GM21576 (cell line): ENCODE data around the gene TUBGCP5.

Experiments used
- ATAC-seq: cut with Tn5 transposase; IDR thresholded peaks from one replicate; pipeline ENCODE4 v1.9.1; 2021; ENCODE audit warnings: mild to moderate bottlenecking, moderate library complexity; ENCODE audit not compliant: unreplicated experiment

Gene TUBGCP5

DNA sequence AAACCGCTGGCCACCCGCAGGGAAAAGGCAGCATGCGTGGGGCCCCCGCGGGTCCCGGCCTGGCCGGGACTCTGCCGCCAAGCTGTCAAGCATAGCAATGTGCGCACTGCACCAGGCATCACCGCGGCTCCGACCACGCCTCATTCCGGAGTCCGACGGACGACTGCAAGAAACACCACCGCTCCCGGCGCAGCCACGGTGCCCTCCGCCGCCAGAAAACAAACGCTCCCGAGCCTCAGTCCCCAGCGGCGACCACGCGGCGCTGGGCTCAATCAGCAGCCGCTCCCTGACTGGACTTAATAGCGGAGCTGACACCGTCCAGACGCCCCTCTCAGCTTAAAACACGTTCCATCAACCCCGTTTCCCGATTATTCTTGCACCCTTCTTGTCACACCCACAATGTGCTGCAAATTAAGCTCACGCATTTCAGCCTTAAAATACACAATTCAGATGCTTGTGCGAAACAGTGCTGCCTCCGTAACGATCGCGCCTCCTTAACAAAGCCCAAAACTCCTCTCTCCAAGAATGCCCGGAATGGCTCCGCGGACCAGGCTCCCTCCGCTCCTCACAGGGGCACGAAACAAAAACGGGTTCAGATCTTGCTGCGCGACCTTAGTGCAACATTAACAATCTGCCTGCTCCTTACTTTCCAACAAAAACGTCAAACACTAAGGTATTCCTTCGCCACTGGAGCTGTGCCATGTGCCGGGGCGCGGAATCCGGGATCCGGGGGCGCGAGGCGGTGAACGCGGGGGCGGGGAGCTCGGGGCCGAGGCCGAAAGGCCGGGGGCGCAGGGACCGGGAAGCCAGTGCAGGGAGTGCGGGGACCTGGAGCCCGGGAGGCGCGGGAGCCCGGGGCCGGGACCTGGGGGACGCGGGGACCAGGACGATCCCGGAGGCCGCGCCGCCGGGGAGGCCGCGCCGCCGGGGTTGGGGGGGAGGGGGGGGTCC is 59.9 kb downstream of the TUBGCP5 start:
- peak; percentile 59 for ATAC-seq

DNA sequence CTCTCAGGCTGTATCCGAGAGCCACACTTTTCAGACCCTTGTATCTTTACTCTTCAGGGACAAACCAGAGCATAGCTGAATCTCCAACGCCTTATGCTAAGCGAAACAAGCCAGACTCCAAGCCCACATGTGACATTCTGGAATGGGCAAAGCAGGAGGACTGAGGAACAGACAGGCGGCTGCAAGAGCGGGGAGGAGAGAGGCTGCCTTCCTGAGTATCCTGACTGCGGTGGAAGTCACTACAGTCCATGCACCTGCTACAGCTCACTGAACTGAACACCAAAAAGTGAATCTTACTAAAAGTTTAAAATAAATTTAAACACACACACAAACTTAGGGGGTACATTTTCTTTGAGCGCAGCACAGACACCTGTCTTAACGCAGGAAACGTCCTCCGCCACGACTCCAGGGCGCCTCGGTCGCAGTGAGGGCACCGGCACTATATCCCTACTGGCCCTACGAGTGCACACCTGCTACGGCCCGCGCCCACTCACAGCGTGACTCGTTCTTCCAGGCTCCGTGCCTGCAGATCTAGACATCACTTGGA is 60.6 kb downstream of the TUBGCP5 start:
- ATAC-seq: peak; percentile 44

DNA sequence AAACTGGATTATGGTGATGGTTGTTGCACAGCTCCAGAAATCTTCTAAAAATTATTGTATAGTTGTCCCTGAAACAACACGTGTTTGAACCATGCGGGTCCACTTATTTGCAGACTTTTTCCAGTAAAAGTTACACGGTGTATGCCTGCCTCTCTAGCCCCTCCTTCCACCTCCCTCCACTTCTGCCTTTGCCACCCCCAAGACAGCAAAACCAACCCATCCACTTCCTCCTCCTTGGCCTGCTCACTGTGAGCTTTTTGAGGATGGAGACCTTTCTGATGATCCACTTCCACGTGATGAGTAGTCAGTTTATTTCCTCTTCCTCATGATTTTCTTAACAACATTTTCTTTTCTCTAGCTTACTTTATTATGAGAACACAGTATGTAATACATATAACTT is 64.6 kb downstream of the TUBGCP5 start:
- no peak for ATAC-seq

DNA sequence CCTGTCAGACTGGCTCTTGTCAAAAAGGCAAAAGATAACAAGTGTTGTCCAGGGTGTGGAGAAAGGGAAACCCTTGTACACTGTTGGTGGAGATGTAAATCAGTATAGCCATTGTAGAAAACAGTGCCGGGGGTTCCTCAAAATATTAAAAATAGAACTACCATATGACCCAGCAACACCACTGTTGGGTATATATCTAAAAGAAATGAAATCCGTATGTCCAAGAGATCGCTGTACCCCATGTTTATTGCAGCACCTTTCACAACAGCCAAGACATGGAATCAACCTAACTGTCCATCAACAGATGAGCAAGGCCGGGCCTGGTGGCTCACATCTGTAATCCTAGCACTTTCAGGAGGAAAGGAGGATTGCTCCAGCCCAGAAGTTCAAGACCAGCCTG is 65.4 kb downstream of the TUBGCP5 start:
- ATAC-seq: no peak

DNA sequence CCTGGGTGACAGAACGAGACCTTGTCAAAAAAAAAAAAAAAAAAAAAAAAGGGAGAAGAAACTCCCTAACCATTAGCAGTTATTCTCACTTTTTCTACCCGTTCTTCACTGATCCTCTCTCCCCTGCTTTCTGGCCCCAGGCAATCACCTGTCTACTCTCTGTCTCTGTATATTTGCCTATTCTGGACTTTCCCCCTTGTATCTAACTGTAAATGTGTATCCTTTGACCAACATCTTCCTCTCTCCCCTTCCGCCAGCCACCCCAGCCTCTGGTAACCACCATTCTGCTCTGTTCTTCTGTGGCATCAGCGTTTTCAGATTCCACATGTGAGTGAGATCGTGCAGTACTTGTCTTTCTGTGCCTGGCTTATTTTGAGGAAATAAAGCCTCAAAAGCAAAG is 66.1 kb downstream of the TUBGCP5 start:
- peak; percentile 69 for ATAC-seq

DNA sequence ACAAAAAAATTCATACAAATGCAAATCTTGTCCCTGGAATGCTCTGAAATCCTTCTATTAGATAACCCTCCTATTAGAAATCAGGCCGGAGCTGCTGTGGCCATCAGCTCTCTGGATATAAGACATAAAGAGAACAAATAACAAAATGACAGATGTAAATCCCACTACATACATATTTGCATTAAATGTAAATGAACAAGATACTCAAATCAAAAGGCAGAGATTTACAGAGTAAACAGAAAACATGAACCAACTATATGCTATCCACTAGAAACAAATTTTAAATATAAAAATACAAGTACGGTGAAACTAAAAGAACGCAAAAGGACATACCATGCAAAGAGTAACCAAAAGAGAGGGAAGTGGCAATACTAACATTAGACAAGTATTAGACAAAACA is 69.9 kb downstream of the TUBGCP5 start:
- no peak for ATAC-seq

DNA sequence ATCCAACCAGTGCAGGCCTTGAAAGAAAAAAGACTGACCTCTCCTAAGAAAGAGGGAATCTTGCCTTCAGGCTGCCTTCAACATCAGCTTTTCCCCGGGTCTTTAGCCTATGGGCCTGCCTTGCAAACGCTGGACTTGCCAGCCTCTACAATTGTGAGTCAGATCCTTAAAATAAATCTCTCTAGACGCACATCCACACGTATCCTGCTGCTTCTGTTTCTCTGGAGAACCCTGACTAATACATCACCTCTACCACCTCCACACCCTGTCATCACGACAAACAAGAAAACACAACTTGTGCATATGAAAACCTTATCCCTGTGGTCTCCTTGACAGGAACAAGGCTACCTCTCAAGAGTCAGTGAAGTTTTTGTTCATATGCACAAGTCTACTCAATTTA is 71.0 kb downstream of the TUBGCP5 start:
- no peak for ATAC-seq

DNA sequence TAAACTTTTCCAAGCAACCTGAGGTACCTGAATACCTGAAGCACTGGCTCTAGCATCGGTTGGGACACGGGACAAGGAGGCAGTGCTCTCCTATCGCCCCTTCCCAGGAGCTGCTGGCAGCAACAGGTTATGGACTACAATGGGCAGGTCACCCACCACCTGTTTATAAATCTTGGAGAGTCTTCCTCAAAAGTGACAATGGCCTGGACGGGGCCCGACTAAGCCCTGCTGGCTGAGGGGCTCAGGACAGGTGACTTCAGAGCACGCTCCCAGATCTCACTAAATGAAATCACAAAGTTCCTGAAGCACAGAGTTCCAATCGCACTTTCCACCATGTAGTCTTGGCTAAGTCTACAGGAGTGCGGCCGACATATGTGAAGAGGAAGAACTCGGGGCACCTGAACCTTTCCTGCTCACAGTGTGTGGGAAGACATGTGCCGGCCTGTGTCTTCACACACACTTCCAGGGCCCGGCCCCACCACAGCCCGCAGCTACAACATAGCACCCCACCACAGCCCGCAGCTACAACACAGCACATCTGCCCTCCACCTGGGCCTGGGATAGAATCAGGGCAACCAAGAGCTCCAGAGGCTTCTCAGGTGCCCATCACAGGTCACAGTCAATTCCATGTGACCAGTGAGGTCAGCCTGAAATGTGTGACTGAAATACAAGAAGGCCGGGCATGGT is 72.1 kb downstream of the TUBGCP5 start:
- ATAC-seq: no peak

DNA sequence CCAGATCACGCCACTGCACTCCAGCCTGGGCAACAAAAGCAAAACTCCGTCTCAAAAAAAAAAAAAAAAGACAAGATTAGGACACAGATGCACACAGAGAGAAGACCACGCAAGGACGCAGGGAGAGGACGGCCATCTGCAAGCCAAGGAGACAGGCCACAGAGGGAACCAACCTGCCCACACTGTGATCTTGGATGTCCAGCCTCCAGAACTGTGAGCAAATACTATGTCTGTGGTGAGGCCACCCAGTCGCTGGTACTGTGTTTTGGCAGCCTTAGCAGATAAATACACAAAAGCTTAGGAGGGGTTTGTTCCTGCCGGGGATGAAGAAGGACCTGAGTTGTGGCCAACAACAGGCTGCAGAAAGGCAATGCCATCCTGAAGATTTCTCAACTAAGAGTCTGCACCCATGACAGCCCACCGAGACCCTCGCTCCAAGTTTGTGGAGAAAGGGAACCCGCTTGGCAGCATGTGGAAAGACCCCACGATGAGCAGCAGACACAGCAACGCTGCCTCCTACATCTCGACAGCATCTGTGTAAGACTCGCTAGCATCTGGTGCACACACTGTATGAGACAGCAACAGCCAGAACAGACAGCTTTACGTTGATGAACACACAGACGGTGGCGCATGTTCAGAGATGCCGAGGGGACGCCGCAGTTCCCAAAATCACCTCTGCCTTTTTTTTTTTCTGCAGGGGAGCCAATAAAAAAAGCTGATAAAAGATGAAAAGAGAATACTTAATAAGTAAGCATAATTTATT is 72.9 kb downstream of the TUBGCP5 start:
- ATAC-seq: no peak

DNA sequence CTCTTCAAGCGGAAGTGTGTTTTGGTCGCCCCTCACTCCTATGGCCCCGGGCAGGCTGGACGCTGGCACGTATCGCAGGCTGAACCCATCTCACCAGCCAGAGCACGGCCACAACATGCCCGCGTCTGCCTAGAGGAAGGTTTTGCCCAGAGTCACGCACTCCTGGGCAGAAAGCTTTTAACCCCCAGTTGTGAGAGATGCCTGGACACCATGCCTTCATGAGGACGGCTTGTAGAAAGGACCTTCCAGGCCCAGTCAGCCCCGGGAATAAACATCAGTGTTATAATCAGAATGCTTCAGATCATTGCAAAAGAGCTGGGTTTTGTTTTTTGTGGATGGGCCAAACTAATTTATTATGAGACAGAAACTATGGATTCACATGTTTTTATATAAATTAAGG is 75.7 kb downstream of the TUBGCP5 start:
- ATAC-seq: no peak

DNA sequence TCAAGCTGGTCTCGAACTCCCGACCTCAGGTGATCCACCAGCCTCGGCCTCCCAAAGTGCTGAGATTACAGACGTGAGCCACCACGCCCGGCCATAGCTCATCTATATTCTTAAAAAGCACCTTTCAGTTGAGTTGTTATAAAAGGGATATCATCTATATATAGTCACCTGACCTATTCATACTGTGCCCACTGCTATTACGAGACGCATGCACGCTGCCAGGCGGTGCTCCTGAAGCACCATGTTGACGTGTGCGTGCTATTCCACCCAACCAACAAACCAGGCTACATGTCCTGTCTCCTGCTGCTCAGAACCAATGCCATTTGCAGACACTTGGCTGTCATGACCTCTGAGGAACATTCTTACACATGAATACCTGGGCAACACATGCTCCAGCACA is 76.8 kb downstream of the TUBGCP5 start:
- ATAC-seq: no peak

DNA sequence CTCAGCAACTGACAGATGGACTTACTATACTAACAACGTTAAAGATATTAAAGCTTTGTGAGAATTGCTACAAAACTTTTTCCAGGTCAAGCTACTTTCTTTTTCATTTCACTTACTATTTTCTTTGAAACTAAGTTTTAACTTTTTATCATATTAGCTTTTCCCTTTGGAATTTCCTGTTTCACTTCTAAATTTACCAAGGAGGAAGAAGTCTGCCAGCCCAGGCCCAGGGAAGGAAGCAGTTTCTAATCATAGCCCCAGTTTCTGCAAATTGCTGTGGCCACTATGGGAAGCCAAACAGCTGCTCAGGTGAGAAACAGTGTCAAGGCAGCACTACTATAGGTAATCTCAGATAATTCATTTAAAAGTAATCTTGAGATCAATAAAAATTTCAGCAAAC is 77.6 kb downstream of the TUBGCP5 start:
- no peak for ATAC-seq

DNA sequence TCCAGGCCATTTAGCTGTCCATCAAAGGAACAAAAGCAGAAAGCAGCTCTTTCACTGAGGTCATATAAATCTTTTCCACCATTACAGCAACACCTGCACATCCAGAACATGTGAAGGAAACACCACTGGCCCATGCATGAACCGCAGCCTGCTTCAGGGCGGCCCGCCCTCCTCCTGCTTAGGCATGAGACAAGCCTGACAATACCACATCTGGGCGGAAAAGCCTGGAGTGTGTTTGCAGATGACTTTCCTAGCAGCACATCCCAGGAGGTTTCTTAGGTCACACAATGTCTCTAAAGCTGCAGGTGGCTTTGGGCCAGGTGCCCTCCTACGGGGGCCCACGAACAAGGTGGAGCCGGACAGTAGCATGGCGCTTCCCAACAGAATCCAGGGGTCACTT is 78.8 kb downstream of the TUBGCP5 start:
- ATAC-seq: no peak

DNA sequence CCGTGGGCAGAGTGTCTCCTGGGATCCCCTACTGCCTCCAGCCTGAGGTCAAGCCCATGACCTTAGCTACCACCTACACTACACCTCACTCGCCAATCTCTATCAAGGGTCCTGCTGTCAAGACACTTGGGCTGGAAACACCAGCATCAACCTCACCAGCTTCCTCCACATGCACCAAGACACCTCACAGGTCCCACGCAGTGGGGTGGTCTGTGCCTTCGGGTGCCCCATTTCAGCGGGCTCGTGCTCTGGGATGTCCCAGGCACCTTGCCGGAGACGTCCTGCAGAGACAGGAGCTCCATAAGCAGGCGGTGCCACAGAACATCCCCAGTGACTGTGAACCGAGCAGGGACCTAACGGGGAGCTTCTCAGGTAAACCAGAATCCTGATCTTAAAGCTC is 79.2 kb downstream of the TUBGCP5 start:
- no peak for ATAC-seq

DNA sequence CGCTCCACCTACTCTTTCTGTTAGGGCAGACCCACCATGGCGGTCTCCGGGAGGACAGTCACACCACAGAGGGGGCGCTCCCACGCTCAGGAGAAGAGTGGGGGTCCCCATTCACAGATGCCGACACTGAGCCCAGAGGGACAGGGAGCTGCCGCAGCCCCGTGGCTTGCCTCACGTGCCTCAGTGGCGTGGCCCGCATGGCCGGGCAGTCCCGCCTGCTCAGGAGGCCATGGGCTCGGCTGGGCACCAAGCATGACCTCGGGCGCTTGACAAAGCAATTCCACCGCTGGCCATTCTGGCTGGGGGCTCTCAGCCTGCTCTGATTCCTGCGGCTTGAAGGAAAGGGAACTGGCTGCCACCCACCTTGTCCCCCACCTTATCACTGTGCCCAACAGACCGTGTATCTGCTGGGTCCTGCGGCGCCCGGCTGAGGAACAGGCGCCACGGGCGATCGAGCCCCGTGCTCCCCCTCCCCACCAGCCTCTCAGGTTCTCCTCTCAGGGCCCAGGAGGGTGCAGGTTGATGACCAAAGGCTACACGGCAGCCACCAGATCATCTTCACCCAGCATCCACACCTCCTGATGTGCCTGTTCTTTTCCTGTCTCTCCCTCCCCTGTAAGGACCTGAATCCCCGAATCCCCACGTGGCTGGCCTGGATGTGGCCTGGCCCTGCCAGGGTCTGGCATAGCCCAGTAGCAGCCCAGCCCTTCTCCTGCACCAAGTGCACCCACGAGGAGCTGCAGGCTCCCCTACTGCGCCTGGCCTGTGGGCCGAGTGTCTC is 79.9 kb downstream of the TUBGCP5 start:
- ATAC-seq: no peak

DNA sequence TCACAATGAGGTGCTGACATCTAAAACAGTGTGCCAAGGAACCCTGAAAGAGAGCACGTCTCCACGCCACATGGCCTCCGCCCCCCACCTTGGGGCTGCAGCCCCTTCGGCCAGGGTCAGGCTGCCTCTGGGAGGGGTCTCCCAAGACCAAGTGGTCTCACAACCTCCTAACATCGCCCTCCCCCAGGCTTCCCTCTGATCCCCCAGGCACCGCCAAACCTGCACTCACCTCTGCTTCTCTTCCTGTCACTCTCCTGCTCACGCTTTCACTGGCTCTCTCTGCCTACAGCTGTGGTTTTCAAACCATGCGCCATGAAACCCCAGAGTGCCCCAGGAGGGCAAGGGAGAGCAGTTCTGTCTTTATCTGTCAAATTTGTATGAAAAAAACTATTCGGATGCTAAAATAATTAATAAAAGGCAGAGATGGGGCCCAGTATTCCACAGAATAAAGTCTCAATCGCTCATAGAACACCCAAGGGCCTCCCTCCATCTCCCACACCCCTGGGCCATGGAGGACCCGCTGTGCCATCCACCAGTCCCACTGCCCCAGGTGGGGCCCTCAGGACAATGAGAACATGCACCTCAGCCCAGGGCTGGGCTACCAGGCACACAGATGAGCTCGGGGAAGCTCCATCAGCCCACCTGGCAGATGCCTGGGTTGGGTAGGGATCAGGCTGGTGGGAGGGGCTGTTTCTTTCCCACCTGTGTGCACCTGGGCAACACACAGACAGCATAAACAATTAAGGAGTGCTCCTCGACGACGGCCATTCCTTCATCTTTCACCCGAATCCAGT is 80.7 kb downstream of the TUBGCP5 start:
- ATAC-seq: no peak

DNA sequence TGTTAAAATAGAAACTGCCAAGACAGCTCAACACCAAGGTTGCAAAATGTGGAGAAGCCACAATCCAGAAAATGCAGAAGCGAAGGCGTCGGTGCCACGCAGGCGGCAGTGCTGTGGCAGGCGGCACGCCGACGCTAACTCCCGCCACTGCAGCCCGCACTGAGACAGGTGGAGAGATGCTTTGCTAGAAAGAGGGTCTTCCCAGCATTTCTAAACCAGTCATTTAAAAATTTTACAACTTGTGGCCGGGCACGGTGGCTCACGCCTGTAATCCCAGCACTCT is 82.5 kb downstream of the TUBGCP5 start:
- no peak for ATAC-seq

DNA sequence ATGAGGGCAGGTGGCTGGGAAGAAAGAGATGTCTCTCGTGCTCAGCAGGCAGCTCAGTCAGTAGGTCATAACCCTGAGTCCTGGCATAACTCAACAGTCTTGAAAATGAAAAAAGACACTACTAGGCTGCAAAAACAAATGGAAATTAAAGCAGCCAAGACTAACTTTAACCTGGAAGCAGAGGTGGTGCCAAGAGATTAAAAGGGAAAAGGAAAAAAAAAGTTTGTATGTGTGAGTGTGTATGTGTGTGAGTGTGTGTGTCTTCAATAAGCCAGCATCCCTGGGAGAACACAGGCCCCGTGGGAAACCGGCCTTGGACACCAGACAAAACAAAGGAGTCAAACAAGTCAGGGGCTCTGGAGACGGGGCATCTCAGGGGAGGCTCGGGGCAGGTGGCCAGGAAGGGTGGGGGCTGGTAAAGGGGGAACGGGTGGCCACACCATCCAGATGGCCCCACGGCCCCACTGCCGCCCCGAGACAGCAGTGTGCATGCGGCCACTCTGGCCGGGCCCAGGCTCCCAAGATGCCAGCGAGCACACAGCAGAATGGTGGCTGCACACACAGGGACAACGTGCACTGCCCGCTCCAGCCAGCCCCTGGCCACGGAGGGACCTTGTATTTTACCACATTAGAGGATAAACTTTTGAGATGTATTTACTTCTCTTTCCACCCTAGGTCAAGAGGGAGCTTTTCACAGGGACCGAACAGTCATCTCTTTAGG is 83.0 kb downstream of the TUBGCP5 start:
- no peak for ATAC-seq

DNA sequence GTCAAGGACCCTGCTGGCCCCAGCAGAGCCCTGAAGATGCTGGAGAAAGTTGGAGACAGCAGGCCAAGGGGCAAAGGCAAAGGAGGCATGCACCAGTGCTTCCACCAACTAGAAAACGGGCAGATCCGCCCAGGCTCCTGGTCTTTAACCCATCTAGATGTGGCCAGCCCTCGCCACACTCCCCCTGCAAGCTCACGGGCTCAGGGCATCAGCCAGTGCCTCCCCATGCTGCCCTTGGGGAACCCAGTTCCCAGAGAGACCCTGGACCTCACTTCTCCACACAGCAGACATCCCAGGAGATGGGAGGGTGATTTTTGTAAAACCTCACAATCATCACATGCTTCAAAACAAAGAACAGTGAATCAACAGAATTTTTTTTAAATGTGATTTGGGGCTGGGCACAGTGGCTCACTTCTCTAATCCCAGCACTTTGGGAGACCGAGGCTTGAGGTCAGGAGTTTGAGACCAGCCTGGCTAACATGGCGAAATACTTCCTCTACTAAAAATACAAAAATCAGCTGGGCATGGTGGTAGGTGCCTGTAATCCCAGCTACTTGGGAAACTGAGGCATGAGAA is 83.7 kb downstream of the TUBGCP5 start:
- ATAC-seq: no peak
